GM10266 (cell line): ENCODE data around the gene FAF2.
"Not testable (repeated sequence)": the region's sequence is repeated elsewhere in the genome, so short reads cannot be mapped to it uniquely, and the experiment has no call there.

Experiments used
- DNase-seq: peaks from one replicate; pipeline ENCODE4 v3.0.0; 2012; ENCODE audit errors: extremely low spot score
- TF ChIP-seq, protein P1 (sequence below): IDR thresholded peaks from 2 replicates; pipeline ENCODE4 v1.5.1; 2012; ENCODE audit warnings: mild to moderate bottlenecking, low read depth; ENCODE audit not compliant: control insufficient read depth, insufficient read depth; ENCODE audit errors: missing control alignments

FAF2 gene

DNA sequence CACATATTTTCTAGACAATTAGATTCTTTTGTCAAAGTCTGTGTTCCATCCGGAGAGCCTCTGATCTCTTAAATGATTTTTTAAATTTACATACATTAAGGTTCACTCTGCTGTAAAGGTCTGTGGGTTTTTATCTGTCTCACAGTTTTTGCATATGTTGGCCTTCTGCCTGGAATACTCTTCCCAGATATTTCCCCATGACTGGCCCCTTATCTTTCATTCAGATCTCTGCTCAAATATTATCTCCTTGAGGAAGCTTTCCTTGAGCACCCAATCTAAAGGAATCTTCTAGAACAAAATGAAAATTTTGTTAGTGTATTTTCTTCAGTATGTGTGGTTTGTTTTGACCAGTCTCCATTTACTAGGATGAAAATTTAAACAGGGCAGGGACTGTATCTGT lies 26.3 kb downstream of the FAF2 start:
- no peak for DNase-seq
- TF ChIP-seq, protein P1, sequence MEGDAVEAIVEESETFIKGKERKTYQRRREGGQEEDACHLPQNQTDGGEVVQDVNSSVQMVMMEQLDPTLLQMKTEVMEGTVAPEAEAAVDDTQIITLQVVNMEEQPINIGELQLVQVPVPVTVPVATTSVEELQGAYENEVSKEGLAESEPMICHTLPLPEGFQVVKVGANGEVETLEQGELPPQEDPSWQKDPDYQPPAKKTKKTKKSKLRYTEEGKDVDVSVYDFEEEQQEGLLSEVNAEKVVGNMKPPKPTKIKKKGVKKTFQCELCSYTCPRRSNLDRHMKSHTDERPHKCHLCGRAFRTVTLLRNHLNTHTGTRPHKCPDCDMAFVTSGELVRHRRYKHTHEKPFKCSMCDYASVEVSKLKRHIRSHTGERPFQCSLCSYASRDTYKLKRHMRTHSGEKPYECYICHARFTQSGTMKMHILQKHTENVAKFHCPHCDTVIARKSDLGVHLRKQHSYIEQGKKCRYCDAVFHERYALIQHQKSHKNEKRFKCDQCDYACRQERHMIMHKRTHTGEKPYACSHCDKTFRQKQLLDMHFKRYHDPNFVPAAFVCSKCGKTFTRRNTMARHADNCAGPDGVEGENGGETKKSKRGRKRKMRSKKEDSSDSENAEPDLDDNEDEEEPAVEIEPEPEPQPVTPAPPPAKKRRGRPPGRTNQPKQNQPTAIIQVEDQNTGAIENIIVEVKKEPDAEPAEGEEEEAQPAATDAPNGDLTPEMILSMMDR, result no peak

DNA sequence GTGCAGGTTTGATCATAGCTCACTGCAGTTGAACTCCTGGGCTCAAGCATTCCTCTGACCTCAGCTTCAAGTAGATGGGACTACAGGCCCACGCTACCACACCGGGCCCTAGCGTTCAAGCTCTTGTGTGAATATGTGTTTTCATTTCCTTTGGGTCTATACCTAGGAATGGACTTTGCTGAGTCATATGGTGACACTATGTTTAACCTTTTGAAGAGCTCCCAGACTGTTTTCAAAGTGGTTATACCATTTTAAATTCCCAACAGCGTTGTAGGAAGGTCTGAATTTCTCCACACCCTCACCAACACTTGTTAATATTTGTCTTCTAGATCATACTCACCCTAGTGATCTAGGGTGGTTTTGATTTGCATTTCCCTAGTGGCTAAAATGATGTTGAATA lies 33.5 kb downstream of the FAF2 start:
- TF ChIP-seq, protein P1, result no peak
- no peak for DNase-seq

DNA sequence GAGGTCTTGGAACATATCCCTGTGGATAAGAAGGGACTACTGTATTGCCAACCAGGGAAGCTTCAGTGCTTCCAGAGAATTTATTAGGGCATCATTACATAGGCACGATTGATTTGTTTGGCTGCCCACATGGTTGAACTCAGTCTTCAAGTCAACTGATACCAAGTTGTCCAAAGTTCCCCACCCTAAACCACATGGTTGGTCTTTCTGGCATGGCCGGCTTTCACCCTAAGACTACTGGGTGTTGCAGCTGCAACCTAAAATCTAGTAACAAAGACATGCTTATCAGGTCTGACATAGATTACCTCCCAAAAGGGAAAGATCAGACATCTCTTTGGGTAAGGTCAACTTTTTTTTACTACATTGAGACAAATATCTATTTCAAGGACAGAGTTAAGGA lies 37.0 kb downstream of the FAF2 start:
- DNase-seq, result no peak
- TF ChIP-seq, protein P1, result no peak

DNA sequence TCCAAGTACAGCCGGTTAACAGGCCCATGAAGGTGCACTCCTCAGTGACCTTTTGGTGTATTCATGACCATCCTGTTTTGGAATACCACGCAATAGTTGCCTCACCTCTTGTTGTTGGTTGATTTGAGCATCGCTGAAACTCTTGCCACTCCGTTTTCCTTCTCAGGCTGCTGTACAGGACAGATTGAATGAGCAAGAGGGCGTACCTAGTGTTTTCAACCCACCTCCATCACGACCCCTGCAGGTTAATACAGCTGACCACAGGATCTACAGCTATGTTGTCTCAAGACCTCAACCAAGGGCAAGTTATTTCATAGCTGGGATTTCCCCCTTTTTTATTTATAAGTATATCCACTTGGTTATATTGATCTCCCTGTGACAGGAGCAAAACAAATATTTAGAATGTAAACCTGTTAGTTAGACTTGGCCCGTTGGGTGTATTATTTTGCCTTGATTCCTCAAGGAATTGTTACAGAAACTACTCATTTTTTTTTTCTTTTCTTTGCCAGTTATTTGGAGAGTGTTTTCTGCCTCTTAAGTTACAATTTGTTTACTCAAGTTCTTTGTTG lies 38.1 kb downstream of the FAF2 start:
- DNase-seq, result no peak
- TF ChIP-seq, protein P1, result no peak

DNA sequence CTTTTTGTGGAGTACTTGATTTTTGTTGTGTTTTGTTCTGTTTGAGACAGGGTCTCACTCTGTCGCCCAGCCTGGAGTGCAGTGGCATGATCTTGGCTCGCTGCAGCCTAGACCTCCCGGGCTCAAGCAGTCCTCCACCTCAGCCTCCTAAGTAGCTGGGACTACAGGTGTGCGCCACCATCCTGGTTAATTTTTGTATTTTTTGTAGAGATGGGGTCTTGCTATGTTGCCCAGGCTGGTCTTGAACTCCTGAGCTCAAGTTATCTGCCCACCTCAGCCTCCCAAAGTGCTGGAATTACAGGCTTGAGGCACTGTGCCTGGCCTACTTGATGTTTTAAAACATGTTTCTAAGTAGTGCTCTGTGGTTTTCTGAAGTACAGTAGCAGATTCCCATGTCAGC lies 39.0 kb downstream of the FAF2 start:
- DNase-seq, result not testable (repeated sequence)

DNA sequence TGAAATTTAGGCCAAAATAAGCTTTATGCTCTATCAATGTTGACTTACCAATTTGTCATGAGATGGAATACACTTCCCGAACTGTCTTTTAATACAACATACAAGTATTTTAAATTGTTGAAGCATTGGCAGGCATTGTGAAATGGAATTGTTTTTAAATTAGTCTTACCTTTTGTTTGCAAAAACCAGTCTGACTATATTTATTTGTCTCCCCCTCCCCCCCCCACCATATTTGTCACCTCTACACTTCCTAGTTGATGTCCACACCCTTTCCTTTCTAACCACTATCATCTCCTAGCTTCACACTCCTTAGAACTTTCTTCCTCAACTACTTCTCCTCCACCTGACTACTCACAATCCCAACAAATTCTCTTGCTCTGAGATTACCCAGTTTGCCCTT lies 40.9 kb downstream of the FAF2 start:
- DNase-seq, result no peak
- TF ChIP-seq, protein P1, result no peak

DNA sequence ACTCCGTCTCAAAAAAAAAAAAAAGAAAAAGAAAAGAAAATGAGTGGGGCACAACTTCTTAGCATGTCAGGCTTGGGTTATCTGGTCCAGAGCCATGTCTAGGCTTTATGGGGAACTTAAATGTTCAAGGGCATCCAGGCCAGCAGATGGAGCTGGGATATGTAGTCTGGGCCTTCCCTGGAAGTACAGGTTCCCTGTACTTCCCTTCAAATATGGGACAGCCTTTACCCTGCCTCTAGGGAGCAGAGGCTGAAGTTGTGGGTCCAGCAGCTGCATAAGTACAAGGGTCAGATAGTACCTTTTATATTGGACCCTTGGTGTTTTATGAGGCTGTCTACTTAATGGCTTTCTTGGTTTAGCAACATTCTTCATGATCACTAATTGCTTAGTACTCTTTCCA lies 42.1 kb downstream of the FAF2 start:
- DNase-seq, result no peak

More for the DNA sequence above, 42.1 kb downstream of the FAF2 start:
- TF ChIP-seq, protein P1, result no peak
